LNCaP clone FGC (cell line): Measurements from ENCODE around the gene TSGA10.

ENCODE experiments used
- DNase-seq: peaks from one replicate; pipeline ENCODE4 v3.0.0-alpha.2; 2011; ENCODE audit warnings: low read depth
- H3K4me3 ChIP-seq: 2 replicates; pipeline ENCODE4 v1.5.1; 2011; ENCODE audit warnings: mild to moderate bottlenecking, low read depth, low read length, control low read depth
- CTCF ChIP-seq: IDR thresholded peaks from 2 replicates; pipeline ENCODE4 v1.5.1; 2012; ENCODE audit warnings: mild to moderate bottlenecking; ENCODE audit not compliant: control insufficient read depth, insufficient read depth; ENCODE audit errors: extremely low read depth

TSGA10 gene

GRCh38 chr2:99171377-99172140, 16.8 kb upstream of the TSGA10 start:
- no peak for DNase-seq
- no peak for TF ChIP-seq CTCF
- no peak overlapping the region for H3K4me3 ChIP-seq

- no peak for TF ChIP-seq CTCF
- H3K4me3 ChIP-seq = no peak overlapping the region
- no peak for DNase-seq
These were observed 14.8 kb upstream of the TSGA10 start for GRCh38 chr2:99169534-99169933.

GRCh38 chr2:99166218-99166617, 11.5 kb upstream of the TSGA10 start:
- H3K4me3 ChIP-seq = no peak overlapping the region
- TF ChIP-seq CTCF = no peak
- no peak for DNase-seq

- no peak overlapping the region for H3K4me3 ChIP-seq
- no peak for TF ChIP-seq CTCF
- no peak for DNase-seq
These were observed 4.9 kb upstream of the TSGA10 start for GRCh38 chr2:99159594-99159993.

GRCh38 chr2:99158599-99158998, 3.9 kb upstream of the TSGA10 start:
- H3K4me3 ChIP-seq = no peak overlapping the region
- no peak for TF ChIP-seq CTCF
- no peak for DNase-seq

GRCh38 chr2:99156891-99157290, 2.1 kb upstream of the TSGA10 start:
- no peak overlapping the region for H3K4me3 ChIP-seq
- DNase-seq = no peak
- TF ChIP-seq CTCF = no peak
